HG03175 (cell line): ENCODE measurements around the gene SSNA1.

Experiments
- ATAC-seq: cut with Tn5 transposase; IDR thresholded peaks from one replicate; pipeline ENCODE4 v1.9.1; 2021; ENCODE audit warnings: mild to moderate bottlenecking, moderate library complexity; ENCODE audit not compliant: unreplicated experiment

Gene SSNA1, protein sequence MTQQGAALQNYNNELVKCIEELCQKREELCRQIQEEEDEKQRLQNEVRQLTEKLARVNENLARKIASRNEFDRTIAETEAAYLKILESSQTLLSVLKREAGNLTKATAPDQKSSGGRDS

DNA sequence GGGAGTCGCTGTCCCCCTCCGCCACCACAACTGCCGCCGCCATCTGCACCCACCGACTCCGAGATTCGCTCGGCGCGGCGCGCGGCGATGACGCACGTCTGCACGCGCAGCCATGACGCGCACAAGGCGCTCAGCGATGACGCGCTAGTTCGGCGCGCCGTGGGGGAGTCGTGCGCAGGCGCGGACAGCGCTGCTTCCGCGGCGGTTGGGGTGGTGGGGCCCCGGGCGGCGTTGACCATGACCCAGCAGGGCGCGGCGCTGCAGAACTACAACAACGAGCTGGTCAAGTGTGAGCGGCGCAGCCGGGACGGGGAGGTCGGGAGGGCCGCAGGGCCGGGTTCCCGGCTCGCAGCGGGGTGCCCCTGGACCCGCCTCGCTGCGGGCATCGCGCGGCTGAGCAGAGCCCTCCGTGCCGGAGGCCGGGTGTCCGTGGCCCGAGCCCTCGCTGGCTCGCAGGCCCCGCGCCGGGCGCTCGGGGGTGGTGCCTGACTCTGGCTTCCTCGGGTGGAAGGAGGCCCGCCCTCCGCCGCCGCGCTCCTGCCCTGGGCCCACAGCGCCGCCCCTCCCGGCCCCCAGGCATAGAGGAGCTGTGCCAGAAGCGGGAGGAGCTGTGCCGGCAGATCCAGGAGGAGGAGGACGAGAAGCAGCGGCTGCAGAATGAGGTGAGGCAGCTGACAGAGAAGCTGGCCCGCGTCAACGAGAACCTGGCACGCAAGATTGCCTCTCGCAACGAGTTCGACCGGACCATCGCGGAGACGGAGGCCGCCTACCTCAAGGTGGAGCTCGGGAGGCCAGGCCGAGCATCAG is at the start of gene SSNA1, which contains the start of gene ANAPC2:
Gene SSNA1 (plus strand): TSS at position 187 of the 807 bp plus-strand sequence. CDS start 51 bp downstream, at position 238.
Gene ANAPC2 (minus strand): TSS at position 71 of the 807 bp plus-strand sequence. CDS start 28 bp downstream, at position 43.
- ATAC-seq, result peak; percentile 84

DNA sequence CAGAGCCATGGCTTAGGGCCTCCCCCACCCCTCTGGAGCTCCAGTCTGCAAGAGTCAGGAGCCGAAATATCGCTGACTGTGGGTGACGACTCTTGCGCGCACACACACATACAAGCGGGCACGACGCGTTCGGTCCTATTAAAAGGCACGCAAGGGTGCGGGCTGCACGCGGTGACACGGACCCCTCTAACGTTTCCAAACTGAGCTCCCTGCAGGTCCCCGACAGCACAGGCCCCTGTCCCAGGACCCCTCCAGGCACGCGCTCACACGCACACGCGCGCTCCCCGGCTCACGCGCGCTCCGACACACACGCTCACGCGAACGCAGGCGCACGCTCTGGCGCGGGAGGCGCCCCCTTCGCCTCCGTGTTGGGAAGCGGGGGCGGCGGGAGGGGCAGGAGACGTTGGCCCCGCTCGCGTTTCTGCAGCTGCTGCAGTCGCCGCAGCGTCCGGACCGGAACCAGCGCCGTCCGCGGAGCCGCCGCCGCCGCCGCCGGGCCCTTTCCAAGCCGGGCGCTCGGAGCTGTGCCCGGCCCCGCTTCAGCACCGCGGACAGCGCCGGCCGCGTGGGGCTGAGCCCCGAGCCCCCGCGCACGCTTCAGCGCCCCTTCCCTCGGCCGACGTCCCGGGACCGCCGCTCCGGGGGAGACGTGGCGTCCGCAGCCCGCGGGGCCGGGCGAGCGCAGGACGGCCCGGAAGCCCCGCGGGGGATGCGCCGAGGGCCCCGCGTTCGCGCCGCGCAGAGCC is 49.6 kb upstream of the SSNA1 start, which contains the start of gene GRIN1:
Gene GRIN1 (plus strand): TSS at position 433 of the 746 bp plus-strand sequence. CDS start 333 bp downstream, outside the sequence.
- no peak for ATAC-seq

DNA sequence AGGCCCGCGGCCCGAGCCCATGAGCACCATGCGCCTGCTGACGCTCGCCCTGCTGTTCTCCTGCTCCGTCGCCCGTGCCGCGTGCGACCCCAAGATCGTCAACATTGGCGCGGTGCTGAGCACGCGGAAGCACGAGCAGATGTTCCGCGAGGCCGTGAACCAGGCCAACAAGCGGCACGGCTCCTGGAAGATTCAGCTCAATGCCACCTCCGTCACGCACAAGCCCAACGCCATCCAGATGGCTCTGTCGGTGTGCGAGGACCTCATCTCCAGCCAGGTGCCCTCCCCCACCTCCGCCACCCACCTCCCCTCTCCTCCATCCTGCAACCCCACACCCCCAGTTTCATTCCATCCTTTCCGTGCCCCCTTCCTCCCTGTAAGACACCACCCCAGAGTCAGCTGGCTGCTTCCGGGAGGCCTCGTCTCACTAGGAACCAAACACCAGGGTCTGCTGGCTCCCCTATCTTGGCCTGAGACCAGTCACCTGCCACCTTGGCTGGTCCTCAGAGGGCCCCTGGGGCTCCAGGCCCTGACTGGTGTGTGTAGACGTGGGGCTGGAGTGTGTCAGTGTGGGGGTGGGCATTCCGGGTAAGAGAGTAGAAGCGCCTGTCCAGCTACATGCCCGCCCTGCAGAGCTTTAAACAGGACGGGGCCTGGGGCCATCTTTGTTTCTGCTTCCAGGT is 48.9 kb upstream of the SSNA1 start:
- ATAC-seq, result no peak

DNA sequence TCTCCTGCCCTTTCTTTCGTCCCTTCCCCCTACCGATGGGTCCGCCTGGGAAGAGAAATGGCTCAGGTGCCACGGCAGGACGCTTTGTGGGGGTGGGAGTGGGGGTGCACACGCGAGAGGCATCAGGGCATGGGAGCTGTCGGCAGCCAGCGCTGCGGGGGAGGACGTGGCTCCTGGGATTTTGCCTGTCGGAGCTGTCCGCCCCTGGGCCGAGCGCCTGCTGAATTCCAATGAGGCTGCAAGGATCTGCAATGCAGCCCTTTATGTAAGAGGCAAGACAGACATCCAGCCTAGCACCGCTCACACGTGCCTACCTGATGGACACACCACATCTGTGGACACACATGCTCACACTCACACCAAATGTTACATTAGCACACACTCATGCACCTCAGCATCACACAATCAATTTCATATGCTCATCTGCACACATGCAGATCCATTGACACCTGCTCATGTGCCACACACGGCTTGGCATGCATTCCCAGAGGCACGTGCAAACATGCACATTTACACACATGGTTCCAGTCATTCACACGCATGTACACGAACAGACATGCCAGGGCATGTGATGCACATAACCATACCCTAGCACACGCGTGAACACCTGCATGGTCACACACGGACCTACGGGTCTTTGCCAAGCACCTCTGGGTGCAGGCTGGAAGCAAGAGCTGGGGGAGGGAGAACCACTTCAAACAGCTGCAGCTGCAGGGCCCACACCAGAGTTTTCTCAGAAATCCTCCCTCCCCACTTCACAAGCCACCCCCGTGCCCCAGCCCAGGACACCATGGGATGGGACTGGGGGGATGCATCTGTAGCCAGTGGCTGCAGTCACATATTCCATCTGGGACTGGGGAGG is 48.1 kb upstream of the SSNA1 start:
- no peak for ATAC-seq

DNA sequence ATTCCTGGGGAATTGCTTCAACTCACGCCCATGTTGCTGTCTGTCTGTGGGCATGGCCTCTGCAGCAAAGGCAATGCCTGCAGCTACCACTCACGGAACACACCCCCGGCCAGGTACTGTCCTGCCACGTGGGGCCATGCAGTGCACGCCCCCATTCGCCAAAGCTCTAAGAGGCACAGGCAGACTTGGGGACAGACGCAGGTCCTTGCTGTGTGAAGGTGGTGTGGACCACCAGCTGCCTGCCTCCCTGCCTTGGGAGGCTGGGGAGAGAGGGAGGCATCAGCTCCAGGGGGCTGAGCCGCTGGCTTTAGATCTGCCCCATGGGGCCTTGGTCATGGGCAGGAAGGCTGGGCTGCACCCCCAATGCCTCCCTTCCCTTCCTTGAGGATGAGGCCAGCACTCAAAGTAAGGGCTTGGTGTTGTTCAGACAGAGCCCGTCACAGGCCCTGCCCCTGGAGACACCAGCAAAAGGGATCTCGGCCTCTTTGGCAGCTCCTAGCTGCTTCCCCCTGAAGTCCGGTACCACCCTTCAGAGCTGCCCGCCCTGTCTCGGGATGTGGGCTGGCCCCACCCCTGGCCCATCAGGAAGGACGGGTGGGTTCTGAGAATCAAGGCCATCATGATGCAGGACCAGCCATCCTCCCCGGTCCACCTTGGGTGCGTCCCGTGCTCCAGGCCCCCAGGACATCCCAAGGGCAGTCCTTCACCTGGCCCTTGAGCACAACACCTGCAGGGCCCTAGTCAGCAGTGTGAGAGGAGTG is 47.2 kb upstream of the SSNA1 start:
- no peak for ATAC-seq

DNA sequence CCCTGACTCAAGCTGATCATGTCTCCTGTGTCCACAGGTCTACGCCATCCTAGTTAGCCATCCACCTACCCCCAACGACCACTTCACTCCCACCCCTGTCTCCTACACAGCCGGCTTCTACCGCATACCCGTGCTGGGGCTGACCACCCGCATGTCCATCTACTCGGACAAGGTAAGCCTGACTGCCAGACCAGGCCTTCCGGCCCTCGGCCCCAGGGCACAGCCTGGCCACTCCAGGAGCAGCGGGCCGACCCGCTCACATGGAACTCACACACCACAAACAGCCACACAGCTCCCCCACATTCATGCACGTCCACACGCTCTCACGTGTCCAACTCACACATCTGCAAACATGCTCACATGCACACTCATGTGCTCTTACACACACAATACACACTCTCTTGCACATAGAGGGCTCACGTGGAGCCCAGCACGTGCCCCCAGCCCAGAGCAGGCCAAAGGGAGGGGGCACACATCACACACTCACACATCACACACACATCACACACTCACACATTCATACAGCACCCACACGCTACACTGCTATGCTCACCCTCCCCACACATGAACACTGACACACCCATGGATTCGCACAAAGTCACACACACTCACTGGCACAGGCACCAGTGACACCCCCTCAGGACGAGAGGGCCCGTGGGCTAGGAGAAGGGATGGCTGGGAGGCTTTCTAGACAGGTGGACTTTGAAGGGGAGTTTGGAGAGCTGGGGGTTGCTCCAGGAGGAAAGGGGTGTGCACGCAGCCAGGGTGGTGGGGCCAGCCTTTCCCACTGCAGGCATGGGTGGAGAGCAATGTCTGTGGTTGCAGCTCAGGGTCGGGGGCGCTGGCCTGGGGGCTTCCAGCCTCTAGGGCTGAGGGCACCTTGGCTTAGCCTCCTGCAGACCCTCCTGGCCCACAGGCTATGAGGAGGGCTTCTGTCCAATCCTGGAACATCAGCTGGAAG is 46.2 kb upstream of the SSNA1 start:
- no peak for ATAC-seq

DNA sequence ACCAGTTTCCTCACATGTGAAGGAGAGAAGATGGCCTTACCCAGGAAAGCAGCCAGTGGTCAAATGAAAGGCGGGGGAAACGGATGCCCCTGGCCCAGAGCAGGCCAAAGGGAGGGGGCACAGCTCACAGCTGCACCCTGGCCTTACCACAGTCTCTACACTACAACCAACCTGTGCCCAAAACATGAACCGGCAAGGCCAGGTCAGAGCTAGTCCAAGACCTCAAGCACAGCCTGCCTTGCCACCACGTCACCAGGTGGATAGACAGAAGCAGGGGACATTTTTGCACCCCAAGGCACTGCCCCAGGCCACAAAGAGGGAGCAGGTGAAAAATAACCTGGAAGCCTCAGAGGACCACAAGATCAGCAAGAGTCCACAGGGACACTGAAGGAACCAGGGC is 45.0 kb upstream of the SSNA1 start:
- no peak for ATAC-seq

DNA sequence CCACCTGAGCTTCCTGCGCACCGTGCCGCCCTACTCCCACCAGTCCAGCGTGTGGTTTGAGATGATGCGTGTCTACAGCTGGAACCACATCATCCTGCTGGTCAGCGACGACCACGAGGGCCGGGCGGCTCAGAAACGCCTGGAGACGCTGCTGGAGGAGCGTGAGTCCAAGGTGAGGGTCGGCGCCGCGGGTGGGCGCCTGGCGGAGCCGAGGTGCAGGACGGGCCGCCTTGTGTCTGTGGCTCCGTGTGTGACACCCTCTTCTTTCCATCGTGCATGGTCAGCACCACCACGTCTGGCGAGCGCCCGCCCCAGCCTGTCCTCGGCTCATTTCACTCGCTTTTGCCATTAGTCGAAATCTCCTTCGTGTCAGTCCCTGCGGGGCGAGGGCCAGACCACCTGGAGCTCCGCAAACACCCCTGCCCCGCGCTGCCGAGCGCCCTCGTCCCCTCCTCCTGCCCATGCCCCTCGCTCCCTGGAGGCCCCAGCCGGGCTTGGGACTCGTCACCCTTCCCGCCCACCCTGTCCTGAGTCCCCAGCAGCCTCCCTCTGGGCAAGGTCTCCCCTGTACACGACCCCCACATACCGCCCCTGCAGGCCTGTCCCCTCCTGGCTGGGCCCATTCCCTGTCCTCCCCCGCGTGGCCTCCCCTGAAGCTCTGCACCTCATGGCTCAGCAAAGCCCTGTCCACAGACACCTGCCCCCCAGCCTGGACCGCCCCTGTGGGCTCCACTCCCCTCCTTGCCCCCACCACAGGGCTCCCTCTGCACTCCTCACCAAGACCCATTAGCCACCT is 42.5 kb upstream of the SSNA1 start:
- ATAC-seq, result no peak

DNA sequence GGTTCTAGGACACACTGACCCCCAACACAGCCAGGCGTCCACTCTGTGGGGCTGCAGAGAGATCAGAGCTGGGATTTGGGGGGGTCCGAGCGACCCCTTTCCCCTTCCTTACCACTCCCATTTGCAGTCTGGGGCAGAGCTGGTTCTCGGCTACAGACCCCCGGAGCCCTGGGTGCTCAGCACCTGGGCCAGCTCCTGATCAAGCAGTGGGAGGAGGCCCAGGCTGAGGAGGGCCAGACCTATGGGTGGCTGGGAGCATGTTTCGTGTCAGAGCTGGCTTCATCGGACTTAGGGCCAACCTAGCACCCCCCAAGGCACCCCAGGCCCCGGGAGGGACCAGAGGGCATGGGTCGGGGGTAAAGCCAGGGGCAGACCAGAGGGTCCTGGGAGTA is 42.0 kb upstream of the SSNA1 start:
- no peak for ATAC-seq

DNA sequence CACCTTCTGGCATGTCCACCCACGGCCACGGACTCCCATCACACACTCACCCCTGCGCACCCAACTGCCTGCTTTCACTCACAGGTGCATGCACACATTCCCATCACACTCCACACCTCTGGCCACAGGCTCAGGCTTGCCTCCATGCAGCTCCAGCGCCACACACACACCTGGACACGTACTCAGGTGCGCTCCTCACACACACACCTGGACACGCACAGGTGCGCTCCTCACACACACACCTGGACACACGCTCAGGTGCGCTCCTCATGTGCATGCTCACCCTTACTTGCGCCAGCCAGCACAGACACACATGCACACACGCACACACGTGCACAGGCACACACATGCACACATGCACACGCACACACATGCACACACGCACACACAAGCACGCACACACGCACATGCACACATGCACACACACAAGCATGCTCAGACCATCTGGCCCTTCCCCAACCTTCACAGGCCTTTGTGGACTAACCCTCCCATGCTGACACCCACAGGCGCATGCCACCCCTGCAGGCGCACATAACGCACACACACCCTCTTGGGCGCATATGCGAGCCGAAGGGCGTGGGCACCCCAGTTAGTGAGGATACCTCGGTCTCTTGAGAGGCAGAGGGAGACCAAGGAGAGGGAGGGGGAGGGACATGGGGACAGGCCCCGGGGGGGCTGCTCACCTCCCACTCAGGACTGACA is 41.2 kb upstream of the SSNA1 start:
- no peak for ATAC-seq

DNA sequence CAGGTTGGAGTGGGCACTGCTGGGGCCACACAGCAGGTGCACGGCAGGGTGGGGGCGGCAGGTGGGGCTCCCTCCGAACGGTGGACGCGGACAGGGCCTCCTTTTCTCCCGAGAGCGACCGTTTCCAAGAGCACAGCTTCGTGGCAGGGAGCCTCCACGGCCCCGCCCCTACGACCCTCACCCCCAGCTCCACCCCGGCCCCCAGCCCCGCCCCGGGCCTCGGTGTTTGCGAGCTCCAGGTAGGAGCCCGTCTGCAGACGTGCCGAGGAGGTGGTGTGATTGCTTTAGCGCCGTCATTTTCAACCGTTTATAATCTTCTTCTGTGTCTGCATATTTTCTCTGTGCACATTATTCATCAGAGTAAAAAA is 40.7 kb upstream of the SSNA1 start:
- no peak for ATAC-seq

DNA sequence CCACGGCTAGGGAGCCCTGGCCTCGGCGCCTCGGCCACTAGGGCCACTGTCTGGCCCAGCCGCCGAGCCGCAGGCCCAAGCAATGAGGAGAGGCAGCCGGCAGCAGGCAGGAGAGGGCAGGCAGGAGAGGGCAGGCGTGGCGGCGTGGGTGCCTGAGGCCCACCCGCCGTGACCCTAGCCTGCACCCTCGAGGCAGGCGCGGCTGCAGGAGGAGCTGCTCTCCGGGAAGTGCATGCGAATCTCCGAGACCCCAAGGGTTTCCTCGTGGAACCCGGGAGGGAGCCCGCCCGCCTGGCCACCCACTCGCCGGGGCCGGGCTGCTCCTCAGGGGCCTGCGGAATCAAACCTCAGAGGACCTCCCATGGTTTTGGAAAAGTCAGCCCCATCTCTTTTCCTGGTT is 40.2 kb upstream of the SSNA1 start:
- ATAC-seq, result no peak

DNA sequence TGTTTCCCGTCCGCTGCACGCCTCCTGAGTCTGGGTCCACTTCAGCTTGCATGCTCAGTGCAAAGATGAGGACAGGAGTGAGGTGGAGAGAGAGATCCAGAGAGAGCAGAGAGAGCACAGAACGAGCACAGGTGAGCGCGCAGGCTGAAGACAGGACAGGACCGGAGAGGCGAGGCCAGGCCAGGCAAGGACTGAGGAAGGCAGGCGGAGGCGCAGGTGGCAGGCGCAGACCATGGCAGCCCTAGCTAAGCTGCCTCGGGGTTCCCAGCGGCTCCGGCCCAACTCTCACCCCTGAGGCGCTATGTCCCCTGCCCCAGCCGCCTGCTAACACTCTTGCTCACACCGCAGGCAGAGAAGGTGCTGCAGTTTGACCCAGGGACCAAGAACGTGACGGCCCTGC is 39.8 kb upstream of the SSNA1 start:
- ATAC-seq, result no peak

DNA sequence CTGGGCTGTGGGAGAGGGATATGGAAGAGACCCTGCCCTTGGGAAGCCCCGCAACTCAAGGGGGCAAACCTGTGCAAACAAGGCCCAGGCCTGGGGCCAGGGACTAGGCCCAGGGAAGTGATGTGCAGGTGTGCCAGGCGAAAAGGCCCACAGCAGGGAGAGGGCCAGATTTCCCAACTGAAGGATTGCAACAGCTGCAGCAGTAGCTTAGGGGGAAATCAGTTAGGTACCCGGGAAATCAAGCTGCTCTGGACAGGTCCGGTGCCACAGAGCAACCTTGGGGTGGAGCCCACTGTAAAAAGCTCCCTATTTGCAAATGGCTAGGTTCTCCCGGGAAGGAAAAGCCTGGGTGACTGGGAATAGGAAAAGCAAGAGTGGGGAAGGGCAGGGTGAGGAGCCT is 39.1 kb upstream of the SSNA1 start:
- no peak for ATAC-seq

DNA sequence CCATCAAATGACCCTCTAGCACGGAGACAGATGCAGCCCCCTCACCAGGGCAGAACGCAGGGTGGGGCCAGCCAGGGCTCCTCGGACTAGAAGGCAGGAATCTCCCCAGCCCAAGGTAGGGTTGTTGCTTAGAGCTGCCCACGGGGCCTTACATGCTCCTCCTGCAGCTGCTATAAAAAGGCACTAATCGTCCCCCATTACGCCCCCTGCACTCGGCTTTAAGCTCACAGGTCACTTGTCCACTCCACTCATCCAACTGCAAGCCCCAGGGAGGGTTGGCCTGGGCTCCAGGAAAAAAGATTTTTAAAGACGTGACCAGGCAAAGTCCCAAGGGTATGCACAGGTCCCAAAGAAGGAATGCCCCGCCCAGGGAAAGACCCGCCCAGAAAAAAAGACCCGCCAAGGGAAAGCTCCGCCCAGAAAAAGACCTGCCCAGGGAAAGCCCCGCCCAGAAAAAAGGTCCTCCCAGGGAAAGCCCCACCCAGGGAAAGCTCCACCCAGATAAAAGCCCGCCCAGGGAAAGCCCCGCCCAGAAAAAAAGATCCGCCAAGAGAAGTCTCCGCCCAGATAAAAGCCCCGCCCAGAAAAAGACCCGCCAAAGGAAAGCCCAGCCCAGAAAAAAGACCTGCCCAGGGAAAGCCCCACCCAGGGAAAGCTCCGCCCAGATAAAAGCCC is 38.4 kb upstream of the SSNA1 start:
- peak; percentile 27 for ATAC-seq
